OCI-M2 (cell line): Measurements from ENCODE around the gene ATP23.

Source experiments
- DNase-seq: peaks from one replicate; lab custom pipeline; 2025; ENCODE audit not compliant: unreplicated experiment; lab: John Stamatoyannopoulos, UW

The ATP23 gene, protein sequence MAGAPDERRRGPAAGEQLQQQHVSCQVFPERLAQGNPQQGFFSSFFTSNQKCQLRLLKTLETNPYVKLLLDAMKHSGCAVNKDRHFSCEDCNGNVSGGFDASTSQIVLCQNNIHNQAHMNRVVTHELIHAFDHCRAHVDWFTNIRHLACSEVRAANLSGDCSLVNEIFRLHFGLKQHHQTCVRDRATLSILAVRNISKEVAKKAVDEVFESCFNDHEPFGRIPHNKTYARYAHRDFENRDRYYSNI

DNA sequence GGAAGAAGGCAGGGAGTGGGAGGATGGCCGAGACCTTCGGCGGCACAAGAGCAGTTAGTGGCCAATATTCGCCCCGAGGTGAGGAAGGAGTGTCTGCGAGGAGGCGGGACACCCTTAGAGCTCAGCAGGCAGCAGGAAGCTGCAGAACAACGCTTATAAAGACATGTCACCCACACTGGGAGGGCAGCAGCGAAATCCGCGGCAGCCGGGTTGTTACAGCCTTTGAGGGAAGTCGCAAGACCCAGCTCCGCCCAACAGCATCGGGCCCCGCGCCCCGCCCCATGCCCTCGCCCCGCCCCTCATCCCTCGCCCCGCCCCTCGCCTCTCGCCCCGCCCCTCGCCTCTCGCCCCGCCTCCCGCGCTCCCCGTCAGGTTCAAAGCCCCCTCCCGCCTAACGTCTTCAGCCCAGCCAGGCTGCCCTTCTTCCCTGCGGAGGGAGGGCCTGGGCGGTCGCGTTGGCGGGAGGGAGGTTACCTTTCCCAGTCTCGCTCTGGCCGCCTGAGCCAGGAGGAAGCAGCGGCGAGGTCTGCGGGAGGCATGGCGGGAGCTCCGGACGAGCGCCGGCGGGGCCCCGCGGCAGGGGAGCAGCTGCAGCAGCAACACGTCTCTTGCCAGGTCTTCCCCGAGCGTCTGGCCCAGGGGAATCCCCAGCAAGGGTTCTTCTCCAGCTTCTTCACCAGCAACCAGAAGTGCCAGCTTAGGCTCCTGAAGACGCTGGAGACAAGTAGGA lies at the start of gene ATP23:
TSS of gene ATP23 (plus strand) at position 403 of the 730 bp plus-strand sequence. CDS start at position 538, 135 bp downstream.
- DNase-seq = peak; percentile 58

DNA sequence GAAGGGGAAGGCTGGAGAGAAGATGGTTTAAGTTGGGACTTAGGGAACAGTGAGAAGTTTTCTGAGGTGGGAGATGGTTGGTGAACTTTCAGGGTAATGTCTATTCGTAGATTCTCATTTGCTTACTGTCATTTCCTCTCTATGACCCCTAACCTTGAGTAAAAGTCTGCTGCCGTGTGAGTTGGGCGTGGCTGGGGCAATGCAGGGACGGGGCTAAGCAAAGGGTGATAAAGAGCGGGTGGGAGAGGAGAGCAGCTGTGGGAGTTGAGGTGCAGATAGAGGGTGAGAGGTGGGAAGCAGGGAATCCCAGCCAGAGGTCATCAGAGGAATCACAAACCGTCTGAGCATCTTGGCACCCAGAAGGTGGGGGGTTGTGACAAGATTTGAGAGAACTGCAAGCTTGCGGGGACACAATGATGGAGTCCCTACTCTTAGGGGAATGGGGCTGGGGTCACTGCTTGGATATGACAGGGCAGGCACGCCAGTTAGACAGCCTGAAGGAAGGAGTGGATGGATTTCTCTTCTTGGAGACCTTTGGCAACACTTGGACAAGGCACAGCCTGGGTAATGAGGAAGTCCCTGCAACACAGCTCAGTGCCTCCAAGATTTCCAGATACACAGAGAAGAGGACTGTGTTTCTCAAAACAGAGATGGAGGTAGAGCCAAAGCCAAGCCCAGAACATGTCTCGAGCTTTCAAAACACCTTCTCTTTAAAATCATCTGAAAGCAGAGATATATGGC lies 49.0 kb upstream of the ATP23 start:
- DNase-seq = no peak

DNA sequence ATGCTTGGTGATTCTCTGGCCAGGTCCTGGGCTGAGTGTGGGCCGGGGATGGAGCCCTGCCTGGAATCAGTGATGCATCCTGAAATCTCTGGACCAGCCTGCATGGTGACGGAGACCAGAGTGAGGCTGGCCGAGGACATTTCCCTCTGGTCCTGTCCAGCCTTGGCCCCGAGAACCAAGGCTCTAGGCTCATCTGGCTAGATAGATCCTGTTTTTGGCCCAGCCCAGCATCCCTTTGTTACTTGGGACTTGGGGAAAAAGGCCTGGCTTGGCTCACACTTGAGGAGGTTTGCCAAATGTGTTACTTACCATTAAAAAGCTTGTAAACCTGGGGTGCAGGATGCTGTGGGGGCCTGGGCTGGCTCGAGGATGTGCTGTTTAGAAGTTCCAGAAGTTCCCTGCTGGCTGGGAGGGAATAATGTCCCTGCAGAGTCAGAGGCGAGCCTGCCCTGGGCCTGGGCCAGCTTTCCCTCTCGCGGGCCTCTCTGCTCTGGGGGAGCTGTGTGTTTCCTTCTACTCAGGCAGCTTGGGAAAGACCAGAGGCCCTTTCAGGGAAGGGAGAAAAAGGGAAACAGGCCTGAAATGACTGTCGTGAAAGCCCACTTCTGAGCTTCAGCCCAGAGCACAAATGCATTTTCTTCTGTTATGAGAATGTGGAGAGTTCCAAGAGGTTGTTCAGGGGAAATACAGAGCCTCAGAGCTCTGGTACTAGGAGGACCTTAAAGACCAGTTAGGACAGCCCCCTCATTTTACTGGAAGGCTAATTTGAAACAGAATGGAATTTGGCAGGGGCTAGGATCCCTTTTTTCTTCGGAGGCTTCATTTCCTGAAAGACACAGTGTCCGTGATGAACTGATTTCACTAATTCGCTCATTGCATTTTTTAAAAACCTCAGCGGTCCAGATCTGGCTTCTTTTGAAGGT lies 47.7 kb upstream of the ATP23 start:
- DNase-seq = no peak

DNA sequence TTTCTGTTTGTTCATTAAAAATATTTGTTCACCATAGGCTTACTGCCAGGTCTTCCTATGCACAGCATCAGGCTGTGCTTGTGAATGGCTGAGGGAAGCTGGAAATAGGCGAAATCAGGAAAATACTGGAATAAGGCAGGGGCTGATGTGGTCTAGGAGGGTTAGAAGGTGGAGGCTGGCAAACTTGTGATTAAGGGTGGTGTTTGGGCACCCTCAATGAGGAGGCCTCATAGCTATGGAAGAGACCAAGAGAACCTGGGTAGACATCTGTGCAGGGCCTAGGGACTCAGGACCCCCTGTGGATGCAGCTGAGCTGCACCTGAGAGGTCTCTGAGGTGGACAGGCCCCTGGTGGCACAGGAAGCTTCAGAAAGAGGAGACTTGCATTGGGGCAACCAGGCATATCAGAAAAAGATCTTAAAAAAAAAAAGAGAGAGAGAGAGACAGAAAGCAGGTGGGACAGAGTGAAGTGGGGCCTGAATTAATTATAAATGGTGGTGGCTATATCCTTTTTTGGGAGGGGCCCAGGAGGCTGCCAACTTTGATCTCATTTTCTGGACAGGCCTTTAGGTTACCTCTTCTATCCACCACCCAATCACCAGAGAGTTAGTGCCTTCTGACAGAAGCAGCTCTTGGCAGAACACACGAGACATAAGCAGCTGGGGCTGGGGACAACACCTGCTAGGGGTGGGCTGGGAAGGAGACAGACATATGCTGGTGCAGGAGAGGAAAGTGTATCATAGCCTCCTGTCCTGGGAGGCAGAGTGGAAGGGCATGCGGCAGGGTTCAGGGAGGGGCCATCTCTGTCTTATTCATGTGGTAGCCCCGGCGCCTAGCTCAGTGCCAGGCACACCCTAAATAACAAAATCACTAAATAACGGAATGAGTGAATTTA lies 46.7 kb upstream of the ATP23 start:
- no peak for DNase-seq

DNA sequence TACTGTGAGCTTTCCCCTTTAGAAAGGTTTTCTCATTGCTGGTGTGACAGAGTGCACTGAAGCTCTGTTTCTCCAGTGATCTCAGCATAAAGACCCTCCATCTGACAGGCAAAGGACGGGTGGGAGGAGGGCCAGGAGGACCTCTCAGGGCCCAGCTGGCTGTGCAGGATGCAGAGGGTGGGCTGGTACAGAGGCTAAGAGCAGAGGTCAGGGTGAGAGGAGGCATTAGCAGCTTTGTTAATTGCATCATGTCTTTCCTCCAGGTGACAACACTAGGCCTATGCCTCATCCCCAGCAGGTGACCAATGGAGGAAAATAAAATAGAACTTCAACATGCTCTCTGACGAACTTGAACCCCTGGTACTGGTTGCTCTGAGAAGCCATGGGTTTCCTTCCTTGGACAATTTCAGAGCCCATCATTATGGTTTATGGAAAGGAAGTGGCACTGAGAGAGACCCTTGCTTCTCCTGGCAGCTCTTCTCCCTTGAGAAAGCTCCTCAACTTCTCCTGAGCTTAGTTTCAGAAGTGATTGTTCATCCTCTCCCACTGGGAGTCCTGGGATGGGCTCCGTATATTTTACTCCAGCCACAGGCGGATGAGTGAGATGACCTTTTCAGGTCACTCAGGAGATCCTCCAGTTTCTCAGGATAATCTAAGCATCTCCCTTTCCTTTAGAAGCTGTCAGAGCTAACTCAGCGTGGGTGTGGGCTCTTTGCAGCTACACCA lies 45.8 kb upstream of the ATP23 start:
- DNase-seq = no peak

DNA sequence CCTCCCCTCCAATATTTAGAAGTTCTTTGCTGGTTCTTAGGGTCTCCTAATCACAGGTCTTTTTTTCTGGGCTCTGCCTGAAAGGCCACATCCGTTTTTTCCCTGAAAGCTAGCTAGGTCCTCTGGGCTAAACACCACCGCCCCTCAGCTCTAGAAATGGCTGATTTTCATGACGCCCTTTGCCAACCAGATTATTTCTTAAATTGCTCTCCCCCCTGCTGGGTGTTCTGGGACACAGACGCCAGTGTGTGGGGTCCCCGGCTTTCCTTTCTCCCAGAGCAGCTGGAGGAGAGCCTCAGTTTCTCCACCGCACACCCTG lies 45.3 kb upstream of the ATP23 start:
- DNase-seq = no peak

DNA sequence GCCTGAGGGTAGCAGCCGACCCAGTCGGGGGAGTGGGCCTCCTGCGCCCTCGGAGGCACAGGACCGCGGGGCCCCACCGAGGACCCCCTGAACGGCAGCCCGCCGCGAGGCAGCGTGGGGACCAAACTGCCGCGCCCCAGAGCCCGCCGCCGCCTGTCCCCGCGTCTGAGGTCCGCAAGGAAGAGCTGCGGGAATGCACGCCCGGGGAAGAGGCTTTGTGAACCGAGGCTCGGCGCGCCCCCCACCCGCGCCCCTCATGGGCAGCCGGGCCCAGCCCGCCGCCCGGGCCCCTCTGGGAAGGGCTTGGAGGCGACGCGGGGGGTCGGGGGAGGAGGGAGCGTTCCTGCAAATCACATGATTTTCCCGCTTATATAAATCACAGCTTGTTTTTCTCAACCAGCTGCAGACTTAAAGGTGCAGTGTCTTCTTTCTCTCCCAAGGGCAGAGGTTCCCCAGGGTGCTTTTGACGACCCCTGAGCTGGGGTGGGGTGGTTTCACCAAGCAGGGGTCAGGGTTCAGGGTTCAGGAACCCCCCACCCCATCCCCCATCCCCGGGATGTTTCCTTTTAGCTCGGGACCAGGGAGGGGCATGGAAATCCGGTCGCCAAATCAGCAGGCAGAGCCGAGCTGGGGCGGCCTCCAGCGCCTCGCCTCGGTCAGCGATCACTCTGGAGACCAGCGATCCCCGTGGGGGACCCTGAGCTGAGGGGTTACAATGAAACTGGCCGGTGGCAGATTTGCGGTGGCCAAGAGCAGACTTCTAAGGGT lies 44.7 kb upstream of the ATP23 start:
- DNase-seq = no peak

DNA sequence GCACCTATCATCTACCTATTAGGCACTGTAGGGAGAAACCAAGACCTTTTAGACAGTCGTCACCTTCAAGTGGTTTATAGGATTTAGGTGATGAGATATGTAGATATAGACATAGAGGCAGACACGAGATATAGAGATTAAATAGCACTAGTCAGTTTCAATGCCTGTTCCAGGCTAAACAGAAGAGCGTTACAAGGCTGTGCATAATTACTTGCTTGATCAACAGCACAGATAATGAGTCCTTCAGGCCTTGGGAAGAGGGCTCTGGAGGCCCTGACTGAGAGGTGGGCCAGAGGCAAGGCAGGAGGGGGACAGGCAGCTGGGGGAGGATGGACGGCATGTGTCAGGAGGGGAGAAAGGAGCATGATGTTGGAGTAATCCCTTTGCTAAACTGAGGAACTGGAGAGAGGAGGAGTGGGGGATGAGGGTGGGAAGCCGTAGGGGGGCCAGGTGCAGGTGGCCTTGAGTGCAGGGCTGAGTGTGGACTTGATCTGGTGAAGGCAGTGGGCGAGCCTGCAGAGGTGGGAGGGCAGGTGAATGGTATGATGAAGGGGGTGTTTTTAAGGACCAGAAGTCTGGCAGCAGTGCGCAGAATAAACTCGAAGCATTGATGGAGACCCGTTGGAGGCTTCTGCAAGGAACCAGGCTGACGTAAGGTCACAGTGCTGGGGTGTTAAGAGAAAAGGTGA lies 43.9 kb upstream of the ATP23 start:
- DNase-seq = no peak

DNA sequence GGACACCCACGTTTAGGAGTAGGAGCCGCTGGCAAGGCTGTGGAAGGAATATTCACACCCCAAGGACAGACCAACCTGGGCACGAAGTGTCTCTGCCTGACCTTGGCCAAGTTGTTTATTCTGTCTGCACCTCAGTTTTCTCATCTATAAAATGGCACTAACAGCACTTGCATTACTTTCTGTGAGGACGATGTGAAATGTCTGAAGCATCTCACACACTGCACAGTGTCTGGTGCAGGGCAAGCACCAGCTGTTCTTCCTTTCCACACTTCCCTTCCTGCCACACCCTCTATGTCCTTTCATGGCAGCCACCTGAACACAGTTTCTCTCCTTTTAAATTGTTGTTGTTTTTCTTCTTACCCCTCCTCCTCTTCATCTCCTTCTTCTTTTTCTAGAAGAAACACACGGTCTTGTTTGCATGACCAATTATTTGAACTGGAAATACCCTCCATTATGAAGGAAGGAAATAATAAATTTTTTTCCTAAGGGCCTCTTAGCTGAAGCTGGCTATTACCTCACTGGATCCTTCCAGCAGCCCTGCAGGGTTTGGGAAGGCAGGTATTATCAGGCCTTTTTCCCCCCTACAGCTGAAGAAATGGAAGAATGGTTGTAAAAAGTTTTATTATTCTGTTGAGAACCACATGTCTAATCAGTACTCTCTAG lies 42.9 kb upstream of the ATP23 start:
- no peak for DNase-seq

DNA sequence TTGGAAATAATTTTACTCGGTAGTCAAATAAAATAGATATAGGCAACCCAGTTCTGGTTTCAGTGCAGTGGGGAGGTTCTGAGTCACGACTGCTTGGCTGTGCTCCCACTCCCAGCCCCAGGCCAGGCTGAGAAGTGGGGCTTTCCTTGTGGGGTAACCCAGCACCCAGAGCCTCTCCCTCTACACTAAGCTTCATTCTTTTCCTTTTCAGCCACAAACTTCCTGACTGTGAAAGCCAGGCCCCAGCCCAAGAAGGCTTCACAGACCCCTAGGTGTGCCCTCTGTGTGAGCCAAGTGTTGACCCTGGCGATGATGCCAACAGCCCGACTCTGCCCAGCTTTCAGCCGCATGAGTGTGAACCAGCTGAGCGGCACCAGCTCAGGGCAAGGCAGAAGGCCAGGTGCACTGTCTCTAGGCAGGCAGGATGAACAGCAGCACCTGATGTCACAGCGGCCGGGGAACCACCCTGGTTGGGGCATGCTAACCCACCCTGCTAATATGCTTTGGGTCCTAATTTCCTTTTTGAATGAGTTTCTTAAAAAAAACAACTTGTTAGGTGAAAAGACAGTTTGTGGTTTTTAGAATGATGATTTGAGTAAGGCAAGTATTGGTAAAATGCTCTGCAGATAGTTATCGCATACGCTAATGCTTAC lies 42.2 kb upstream of the ATP23 start:
- no peak for DNase-seq

DNA sequence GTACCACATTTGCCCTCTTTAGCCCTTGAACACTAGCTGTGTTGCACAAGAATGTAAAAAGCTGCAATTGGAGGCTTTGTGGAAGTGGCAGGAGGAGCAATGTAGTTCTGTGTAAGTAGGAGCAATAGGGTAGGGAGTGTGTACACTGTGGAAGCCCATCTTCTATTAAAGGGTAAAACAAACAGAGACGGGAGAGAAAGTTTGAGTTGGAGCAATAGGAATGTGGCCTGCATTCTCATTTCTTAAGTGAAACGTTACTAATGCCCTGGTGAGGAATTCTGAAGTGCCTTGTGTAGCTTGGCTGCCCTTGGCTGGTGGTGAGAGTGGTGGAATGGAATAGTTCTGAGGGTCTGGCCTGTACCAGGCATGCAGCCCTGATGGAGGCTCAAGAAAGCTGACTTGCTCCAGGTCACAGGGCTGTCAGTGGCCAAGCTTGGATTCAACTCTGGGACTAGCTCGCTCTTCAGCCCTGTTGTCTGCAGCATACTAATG lies 38.8 kb upstream of the ATP23 start:
- no peak for DNase-seq

DNA sequence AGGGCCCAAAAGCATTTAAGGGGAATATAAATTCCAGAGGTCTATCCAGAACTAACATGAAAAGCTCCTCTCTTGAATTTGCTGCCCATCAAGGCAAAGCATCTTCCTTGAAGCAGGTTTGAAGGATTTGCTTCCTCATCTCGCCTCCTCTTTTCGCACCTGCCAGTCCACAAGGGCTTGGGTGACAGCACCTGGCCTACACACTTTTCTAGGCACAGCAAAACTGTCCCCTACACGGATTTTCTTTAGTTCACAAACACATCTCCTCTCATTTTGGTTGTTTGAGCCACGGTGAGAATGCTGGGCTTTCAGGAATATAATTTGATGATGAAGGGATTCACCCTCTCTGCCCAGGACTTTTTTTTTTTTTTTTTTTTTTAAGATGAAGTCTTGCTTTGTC lies 36.9 kb upstream of the ATP23 start:
- no peak for DNase-seq

DNA sequence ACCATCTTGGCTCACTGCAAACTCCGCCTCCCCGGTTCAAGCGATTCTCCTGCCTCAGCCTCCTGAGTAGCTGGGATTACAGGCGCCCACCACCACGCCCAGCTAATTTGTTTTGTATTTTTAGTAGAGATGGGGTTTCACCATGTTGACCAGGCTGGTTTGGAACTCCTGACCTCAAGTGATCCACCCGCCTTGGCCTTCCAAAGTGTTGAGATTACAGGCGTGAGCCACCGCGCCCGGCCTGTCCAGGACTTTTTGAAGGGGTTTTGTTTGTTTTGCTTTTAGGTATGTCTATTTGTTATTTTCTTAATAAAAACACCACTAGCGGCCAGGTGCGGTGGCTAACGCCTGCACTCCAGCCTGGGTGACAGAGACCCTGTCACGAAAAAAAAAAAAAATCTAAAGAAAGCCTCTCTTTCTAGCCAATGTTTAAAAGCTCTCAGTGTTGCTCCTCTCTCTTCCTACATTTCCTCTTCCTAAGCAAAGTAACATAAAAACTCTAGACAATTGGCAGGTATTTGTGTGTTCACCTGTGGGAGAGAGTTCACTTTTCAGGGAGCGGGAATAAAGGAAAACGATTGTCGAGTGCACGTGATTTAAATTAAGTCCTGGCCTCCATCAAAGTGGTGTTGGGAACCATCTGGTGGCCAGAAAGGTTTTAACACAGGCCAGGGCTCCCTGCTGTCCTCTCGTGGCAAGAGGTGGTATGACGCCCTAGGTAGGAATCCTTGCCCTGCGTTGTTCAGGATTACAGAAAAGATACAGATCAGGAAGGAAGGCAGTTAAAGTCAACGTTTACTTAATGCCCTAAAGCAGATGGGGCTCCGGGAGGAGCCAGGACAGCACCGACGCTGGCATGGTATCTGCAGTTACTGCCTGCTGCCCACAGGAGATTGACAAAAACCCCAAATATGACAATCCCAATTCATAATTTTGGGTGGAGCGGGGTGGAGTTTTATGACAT lies 36.2 kb upstream of the ATP23 start:
- peak; percentile 28 for DNase-seq

DNA sequence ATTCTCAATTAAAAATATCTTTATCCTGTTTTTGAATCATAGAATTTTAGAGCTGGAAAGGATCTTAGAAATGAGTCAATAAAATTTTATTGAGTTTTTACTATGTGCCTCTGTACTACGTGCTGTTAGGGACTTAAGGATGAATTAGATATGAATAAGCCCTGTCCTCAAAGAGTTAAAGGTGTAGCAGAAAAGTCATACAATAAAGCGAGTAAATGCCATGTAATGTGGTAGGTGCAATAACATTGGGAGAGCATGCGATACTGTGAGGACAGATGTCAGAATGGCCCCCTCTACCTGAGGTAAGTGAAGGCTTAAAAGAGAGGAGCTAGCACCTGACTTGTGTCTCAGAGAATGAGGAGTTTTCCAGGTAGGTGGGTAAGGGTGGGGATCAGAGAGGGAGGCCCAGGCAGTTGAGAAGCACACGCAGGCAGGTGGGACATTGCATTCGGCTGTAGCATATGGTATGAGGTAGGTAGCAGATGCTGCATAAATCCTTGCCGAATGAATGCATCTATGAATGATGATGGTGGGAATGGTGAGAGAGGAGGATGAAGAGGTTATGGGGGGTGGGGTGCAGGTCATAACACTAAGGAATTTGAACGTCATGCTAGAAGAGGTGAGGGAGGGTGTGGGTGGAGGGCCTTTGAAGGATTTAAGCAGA lies 35.4 kb upstream of the ATP23 start:
- no peak for DNase-seq

DNA sequence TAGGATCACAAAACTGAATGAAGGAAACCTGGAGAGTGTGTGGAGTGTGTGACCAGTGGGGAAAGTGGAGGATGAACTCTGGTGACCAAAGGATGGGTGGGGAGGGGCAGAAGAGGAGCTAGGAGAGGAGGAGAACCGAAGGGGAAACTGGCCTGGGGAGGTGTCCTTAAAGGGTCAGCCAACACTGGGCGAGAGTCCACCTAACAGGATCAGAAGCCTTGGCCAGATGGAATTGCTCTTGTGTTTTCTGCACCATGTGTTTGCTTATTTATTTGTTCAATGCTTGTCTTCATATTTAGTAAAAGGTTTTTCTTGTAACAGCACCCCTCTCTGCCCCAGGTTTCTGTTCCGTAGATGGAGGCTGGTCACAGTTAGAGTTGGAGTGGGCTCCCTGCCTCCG lies 34.5 kb upstream of the ATP23 start:
- DNase-seq = no peak
